HG03520 (cell line): ENCODE measurements around the gene HOXB4.

Source experiments
- ATAC-seq: cut with Tn5 transposase; IDR thresholded peaks from one replicate; pipeline ENCODE4 v1.9.1; 2021; ENCODE audit warnings: mild to moderate bottlenecking, moderate library complexity; ENCODE audit not compliant: unreplicated experiment

HOXB4 gene

GRCh38 chr17:48601539-48602425 is 23.6 kb upstream of the HOXB4 start:
- ATAC-seq, result no peak

DNA sequence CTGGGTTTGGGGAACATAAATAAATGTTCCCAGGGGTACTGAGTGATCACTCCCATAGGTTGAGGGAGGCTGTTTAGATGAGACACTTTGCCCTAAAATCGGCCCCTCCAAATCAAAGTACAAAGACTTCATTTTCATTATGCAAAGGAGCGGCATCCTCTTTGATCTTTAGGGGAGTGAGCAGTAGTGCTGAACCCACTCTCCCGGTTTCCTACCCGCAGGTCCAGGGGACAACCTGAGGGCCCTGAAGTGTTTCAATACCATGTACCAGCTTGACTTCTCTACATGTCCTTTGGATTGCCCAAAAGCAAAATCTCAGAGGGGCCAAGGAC is 23.0 kb upstream of the HOXB4 start:
- ATAC-seq, result no peak

DNA sequence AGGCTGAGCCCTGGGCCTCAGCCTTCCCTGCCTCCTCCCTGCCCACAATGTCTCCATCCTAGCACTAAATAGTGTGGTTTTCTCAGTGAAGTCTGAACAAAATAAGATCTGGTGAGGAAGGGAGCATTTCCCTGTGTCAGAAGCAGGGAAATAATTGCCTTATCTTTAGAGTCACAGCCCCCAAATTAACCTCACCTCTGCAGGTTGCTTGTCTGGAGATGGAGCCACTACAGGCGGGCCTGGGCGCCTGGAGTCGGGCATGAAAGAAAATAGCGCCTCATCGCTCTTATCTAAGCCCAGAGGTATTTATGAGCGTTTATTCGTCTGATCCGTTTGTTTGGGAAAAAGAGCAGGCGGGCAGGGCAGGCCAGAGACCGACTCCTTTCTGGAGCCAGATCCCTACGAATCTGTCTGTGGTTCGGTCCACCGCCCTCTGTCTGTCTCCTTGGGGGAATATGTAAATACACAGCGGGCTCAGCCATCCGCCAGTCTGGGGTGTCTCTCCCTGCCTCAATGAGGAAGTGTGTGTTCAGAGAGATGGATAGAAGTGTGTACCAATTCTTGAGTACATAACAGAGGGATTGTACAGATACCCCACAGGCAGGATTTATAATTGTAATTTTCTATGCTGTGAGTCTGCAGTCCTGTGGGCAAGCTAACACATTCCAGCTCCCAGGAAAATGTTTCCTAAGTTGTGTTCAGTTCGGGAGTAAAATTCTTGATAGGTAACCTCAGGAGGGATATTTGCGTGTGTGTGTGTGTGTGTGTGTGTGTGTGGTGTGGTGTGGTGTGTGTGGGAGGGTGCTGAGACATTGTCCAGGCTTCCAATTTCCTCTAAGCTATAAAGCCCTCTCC is 22.3 kb upstream of the HOXB4 start:
- ATAC-seq, result no peak

DNA sequence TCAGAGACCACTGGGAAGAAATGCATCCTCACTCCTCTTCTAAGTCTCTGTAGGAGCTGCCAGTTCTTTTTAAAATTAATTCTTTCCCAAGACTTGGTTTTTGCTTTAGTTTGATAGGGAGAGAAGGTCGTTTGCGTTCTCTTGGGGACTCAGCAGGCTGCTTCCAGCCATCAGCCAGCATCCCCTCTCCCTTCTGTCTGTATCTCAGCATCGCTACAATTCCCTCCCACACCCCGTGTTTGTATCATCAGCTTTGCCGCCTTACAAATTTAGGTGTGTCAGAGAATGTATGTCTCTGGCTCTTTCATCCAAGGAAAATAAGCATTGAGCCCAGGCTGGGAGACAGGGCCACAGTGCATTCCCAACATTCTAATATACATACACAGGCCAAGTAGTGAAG is 21.2 kb upstream of the HOXB4 start:
- ATAC-seq, result no peak

GRCh38 chr17:48598736-48599135 is 20.6 kb upstream of the HOXB4 start:
- ATAC-seq, result no peak

DNA sequence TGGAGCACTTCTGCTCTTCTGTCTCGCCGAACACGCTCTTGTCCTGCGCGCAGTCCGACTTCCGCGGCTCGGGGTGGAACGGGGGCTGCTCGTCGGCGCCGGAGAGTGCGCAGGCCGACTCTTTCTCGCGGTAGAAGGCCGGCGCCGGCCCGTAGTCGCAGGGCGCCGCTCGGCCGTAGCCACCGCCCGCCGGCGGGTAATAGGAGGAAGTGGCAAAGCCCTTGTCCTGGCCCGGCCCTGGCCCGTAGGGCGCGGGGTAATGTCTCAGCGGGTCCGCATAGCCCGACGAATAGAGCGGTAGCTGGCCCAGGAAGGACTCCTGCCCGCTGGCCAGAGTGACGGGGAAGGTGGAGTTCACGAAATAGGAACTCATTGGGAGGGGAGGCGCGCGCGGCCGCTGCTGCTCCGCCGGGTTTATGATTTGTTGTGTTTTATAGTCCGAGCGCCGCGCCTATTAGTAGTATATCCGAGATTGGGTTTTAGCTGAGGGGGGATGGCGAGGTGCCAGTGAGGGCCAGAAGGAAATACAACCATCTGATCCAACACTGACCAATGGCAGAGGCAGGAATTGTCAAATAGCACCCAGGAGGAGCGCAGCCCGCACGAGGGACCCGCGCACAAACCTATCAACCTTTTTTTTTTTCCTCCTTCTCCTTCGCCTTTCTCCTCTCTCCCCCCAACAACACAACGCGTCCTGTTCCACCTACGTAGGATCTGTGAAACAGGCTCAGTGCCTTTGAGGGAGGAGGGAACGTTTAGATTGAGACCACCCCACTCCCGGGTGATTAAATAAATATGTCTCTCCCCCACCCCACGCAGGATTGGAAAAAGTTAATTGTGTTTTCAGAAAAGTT is 19.9 kb upstream of the HOXB4 start:
- no peak for ATAC-seq

- no peak for ATAC-seq
Observed at GRCh38 chr17:48597528-48597777, 19.3 kb upstream of the HOXB4 start.

DNA sequence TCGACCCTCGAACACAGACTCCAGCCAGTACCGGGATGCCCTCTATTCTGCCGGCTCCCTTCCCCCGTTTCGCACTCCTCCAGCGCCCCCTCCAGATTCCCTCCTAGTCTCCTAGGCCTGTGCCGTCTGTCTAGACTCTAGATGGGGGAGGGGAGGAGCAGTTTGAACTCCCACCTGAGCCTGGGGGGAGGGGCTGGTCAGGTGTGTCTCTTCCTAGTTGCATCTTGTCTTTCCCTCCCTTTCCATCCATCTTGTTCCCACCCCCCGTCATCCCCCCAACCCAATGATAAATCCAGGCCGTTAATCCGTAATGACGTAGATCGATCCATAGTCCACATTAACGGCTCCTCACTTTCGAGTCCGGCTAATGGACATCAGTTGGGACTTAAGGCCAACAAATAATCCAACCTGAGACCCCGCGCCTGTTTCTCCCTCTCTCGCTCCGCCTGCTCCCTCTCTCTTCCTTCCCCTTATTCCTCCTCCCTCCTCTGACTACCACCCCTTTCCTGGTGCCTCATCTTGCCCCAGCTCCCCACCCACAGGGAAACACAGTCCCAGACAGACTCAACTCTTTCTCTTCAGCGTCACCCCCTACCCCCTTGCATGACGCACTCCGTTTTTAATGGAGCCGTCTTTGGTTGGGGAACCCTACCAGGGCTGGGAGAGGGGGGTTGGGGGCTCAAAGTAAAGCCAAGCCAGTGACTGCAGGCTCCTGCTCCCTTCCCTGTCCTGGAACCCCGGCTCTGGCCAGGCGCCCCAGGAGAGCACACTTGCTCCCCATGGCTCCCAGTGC is 18.8 kb upstream of the HOXB4 start:
- no peak for ATAC-seq

- no peak for ATAC-seq
Observed at GRCh38 chr17:48596000-48596734, 18.0 kb upstream of the HOXB4 start.

DNA sequence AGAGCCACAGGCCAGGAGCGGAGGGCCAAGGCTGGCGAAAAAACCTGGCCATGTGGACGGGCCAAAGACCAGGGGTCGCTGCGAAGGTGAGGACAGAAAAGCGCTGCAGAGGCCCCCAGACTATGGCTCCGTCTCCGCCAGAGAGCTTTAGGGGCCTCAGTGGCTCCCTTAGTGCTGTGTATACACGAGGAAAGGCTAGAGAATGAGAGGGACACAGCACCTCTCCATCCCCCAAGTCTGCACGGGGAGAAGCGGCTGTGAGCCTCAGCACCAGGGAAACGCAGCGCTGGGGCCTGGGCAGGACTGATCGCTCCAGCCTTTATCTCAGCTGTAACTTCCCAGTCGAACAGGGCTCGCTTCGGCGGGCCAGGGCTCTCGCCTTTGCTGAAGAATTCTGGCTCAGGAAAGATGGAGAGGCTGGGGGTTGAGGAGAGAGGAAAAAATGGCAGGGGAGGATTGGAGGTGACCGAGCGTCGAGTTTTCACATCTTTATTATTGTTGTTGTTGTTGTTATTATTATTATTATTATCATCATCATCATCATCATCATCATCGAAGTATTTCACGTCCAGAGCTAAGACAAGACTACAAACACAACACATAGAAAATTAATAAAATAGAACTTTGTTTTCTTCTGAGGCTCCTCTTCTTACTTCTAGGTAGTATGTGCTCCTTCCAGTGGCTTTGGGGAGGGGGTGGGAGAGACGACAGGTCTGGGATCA is 17.3 kb upstream of the HOXB4 start:
- no peak for ATAC-seq

DNA sequence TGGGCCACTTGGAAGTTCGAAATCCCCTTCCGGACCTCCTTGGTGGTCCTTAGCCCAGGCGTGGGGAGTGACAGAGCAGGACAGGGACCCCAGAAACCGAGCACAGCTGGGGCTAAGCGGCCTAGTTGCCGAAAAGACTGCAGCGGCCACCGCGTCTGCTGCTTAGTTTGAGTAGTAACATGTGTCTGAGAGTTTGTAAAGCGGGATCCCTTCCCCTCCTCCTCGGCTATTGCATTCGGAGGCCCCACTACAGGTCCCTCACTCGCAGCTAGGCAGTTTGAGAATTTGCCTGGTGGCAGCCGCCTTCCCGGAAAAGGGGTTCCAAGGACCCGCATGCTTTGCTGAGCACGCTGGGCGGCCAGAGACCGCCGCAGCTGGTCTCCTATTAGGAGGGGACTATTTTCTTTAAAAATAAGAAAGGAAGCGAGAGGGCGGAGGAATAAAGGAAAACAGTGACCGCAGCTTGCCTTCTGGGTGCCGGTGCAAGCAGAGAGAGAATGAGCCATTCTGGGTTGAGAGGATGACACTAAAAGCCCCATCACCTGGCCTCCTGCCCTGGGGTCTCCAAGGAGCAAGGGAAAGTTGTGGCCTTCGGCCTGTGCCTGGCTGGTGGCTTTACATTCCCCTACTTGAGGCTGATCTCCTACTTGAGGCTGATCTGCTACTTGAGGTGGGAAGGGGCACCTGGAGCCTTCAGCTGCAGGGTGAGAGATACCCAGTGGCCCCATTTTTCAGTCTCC is 16.6 kb upstream of the HOXB4 start:
- ATAC-seq, result no peak

DNA sequence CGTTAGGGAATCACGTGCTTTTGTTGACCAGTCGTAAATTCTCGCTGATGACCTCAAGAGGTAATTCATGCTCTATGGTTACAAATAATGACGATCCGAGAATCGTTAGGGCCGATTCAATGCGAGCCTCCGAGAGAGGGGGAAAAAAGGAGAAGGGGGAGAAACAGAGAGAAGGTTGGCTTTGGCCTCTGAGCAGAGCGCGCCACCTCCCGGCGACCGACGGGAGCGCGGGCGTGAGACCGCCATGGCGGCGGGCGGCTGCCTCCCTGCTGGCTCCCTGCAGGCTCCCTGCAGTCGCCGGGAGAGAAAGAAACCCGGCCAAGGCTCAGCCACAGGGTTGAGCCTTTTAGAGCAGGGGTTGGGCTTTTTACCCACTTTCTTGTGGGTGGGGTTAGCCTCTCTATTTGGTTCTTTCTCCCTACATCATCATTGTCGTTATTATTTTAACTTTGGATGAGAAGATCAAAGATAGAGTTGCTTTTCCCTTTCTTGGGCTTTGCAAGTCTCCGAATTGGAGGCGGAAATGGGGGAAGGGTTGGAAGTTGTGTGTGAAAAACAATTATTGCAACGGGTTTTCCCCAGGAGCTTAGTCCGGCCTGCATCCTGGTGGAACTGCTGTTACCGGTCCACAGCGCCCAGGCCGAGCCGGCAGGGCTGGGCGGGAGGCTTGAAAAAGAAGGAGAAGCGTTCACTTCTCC is 15.8 kb upstream of the HOXB4 start:
- ATAC-seq, result no peak

DNA sequence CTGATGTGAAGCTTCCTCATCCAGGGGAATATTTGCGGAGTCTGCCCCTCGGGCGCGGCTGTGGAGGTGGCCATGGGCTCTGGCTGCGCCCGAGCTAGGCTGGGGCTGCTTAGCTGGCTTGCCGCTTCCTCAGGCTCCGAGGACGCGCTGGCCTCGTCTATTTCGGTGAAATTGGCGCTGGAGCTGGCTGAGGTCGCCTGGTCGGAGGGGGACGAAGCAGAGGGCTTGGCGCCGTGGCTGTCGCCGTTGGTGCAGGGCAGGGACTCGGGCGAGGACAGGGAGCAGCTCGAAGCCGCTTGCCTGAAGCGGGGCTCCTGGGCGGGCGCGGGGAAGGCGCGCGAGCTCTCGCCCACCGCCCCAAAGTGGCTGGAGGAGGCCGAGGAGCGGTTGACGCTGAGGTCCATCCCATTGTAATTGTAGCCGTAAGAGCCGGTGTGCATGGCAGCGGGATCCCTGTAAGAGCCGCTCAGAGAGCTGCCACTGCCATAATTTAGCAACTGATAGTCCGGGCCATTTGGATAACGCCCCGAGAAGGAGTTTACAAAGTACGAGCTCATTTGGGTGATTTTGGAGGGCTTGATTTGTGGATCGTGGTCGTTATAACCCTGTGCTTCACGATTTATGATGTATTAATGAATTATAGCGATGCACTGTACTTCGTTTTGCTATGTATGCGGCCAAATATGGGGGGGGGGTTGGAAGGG is 15.1 kb upstream of the HOXB4 start, which contains the start of gene HOXB5:
TSS of gene HOXB5 (minus strand) at position 654 of the 704 bp plus-strand sequence. CDS start at position 557, 97 bp downstream.
- no peak for ATAC-seq

DNA sequence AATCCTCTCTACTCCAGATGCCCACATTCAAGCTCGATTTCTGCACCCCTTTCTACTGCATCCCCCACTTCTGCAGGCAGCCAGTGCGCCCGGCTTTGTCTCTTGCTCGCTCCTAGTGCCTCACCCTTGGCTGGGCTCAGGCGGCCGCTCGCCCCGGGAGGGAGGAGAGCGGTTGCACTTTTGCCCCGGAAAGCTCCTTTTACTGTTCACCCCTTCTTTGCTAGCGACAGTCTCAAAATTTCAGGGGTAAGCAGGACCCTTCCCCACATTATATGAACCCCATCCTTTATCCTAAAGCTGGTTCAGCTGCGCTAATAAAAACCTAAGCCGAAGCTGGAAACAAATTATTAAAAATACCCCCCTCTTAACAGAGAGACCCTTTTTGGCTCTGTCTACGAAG is 14.4 kb upstream of the HOXB4 start:
- no peak for ATAC-seq

- ATAC-seq, result no peak
Observed at GRCh38 chr17:48592057-48592514, 13.9 kb upstream of the HOXB4 start.

GRCh38 chr17:48591255-48592056 is 13.3 kb upstream of the HOXB4 start:
- no peak for ATAC-seq
